ENCODE measurements around the gene PLAAT3. TPM values are rescaled to one million over a fixed set of nuclear protein-coding genes. Genes with fewer than 3 reads are reported as not detected.
"Not testable (repeated sequence)": the region's sequence is repeated elsewhere in the genome, so short reads cannot be mapped to it uniquely, and the experiment has no call there.

PLAAT3 gene
- total RNA-seq, 2 donors from 2014 or later = 2.5 to 3.3 TPM

GRCh38 chr11:63619967-63620366 lies 5.7 kb upstream of the PLAAT3 start:
- ATAC-seq = no peak
- no peaks in the 10 kb centered on the region for H3K27me3 Mint-ChIP-seq
- H3K27ac Mint-ChIP-seq = peak overlapping the region; percentile 9
- no peak overlapping the region for H3K4me3 Mint-ChIP-seq
- H3K36me3 Mint-ChIP-seq (ENCODE audit: low read depth) = no peaks in the 10 kb centered on the region
- H3K4me1 Mint-ChIP-seq = peaks cover 2% of the 10 kb centered on the region
- no peak for DNase-seq
- no peaks in the 10 kb centered on the region for H3K9me3 ChIP-seq (ENCODE audit: control insufficient read depth, low read length, poor library complexity, severe bottlenecking)

GRCh38 chr11:63617686-63618085 lies 3.5 kb upstream of the PLAAT3 start:
- not testable (repeated sequence) for H3K4me3 Mint-ChIP-seq; ATAC-seq; H3K27ac Mint-ChIP-seq; DNase-seq; H3K36me3 Mint-ChIP-seq (ENCODE audit: low read depth); H3K9me3 ChIP-seq (ENCODE audit: control insufficient read depth, low read length, poor library complexity, severe bottlenecking); H3K4me1 Mint-ChIP-seq; H3K27me3 Mint-ChIP-seq

GRCh38 chr11:63616953-63617352 lies 2.7 kb upstream of the PLAAT3 start:
- no peaks in the 10 kb centered on the region for H3K27me3 Mint-ChIP-seq
- no peaks in the 10 kb centered on the region for H3K9me3 ChIP-seq (ENCODE audit: control insufficient read depth, low read length, poor library complexity, severe bottlenecking)
- H3K4me3 Mint-ChIP-seq = no peak overlapping the region
- peaks cover 6% of the 10 kb centered on the region for H3K4me1 Mint-ChIP-seq
- ATAC-seq (no peak), DNase-seq (no peak)
- no peak overlapping the region for H3K27ac Mint-ChIP-seq
- no peaks in the 10 kb centered on the region for H3K36me3 Mint-ChIP-seq (ENCODE audit: low read depth)

- peak in 2 of 3 donors; percentile 11 to 23 for DNase-seq
- no peaks in the 10 kb centered on the region for H3K27me3 Mint-ChIP-seq
- peak overlapping the region; percentile 85 for H3K27ac Mint-ChIP-seq
- peaks cover 19% of the 10 kb centered on the region for H3K4me1 Mint-ChIP-seq
- peak overlapping the region; percentile 92 for H3K4me3 Mint-ChIP-seq
- ATAC-seq = peak; percentile 76
- no peaks in the 10 kb centered on the region for H3K9me3 ChIP-seq (ENCODE audit: control insufficient read depth, low read length, poor library complexity, severe bottlenecking)
- H3K36me3 Mint-ChIP-seq (ENCODE audit: low read depth) = no peaks in the 10 kb centered on the region
These were observed 607 bp downstream of the PLAAT3 start for GRCh38 chr11:63613517-63614135.

- DNase-seq (no peak), ATAC-seq (no peak)
- H3K9me3 ChIP-seq (ENCODE audit: control insufficient read depth, low read length, poor library complexity, severe bottlenecking) = no peaks in the 10 kb centered on the region
- no peak overlapping the region for H3K4me3 Mint-ChIP-seq
- H3K27me3 Mint-ChIP-seq = no peaks in the 10 kb centered on the region
- H3K4me1 Mint-ChIP-seq = peaks cover 21% of the 10 kb centered on the region
- H3K27ac Mint-ChIP-seq = peak overlapping the region; percentile 53
- H3K36me3 Mint-ChIP-seq (ENCODE audit: low read depth) = no peaks in the 10 kb centered on the region
These were observed 2.1 kb downstream of the PLAAT3 start for GRCh38 chr11:63612181-63612580.

GRCh38 chr11:63611395-63611747 lies 2.9 kb downstream of the PLAAT3 start:
- H3K27me3 Mint-ChIP-seq = no peaks in the 10 kb centered on the region
- peaks cover 21% of the 10 kb centered on the region for H3K4me1 Mint-ChIP-seq
- H3K36me3 Mint-ChIP-seq (ENCODE audit: low read depth) = no peaks in the 10 kb centered on the region
- ATAC-seq (no peak), DNase-seq (no peak)
- H3K27ac Mint-ChIP-seq = no peak overlapping the region
- H3K4me3 Mint-ChIP-seq = no peak overlapping the region
- no peaks in the 10 kb centered on the region for H3K9me3 ChIP-seq (ENCODE audit: control insufficient read depth, low read length, poor library complexity, severe bottlenecking)

GRCh38 chr11:63610604-63611394 lies 3.4 kb downstream of the PLAAT3 start:
- peaks cover 21% of the 10 kb centered on the region for H3K4me1 Mint-ChIP-seq
- H3K36me3 Mint-ChIP-seq (ENCODE audit: low read depth) = no peaks in the 10 kb centered on the region
- no peak overlapping the region for H3K4me3 Mint-ChIP-seq

GRCh38 chr11:63609971-63610580 lies 4.2 kb downstream of the PLAAT3 start:
- DNase-seq = no peak
- Mint-ChIP-seq H3K36me3 (ENCODE audit: low read depth) (no peaks in the 10 kb centered on the region), H3K27me3 (no peaks in the 10 kb centered on the region), H3K4me3 (no peak overlapping the region), H3K27ac (peak overlapping the region; percentile 78), H3K4me1 (peaks cover 21% of the 10 kb centered on the region)
- no peak for ATAC-seq
- H3K9me3 ChIP-seq (ENCODE audit: control insufficient read depth, low read length, poor library complexity, severe bottlenecking) = no peaks in the 10 kb centered on the region

More at GRCh38 chr11:63610604-63611394, 3.4 kb downstream of the PLAAT3 start:
- H3K27me3 Mint-ChIP-seq = no peaks in the 10 kb centered on the region
- H3K9me3 ChIP-seq (ENCODE audit: control insufficient read depth, low read length, poor library complexity, severe bottlenecking) = no peaks in the 10 kb centered on the region
- ATAC-seq (no peak), DNase-seq (no peak)
- peak overlapping the region; percentile 78 for H3K27ac Mint-ChIP-seq

- H3K27ac Mint-ChIP-seq = peak overlapping the region; percentile 78
These were observed 4.7 kb downstream of the PLAAT3 start for GRCh38 chr11:63609536-63609935.

GRCh38 chr11:63608353-63609345 lies 5.6 kb downstream of the PLAAT3 start:
- ATAC-seq = no peak
- H3K9me3 ChIP-seq (ENCODE audit: control insufficient read depth, low read length, poor library complexity, severe bottlenecking) = no peaks in the 10 kb centered on the region
- Mint-ChIP-seq H3K4me3 (no peak overlapping the region), H3K36me3 (ENCODE audit: low read depth) (no peaks in the 10 kb centered on the region), H3K4me1 (peaks cover 15% of the 10 kb centered on the region), H3K27ac (peak overlapping the region; percentile 78), H3K27me3 (no peaks in the 10 kb centered on the region)
- no peak for DNase-seq

More at GRCh38 chr11:63609536-63609935, 4.7 kb downstream of the PLAAT3 start:
- no peaks in the 10 kb centered on the region for H3K36me3 Mint-ChIP-seq (ENCODE audit: low read depth)
- no peaks in the 10 kb centered on the region for H3K27me3 Mint-ChIP-seq
- no peak for DNase-seq
- no peak overlapping the region for H3K4me3 Mint-ChIP-seq
- no peaks in the 10 kb centered on the region for H3K9me3 ChIP-seq (ENCODE audit: control insufficient read depth, low read length, poor library complexity, severe bottlenecking)
- H3K4me1 Mint-ChIP-seq = peaks cover 19% of the 10 kb centered on the region
- no peak for ATAC-seq

GRCh38 chr11:63603180-63603518 lies 11.1 kb downstream of the PLAAT3 start:
- H3K9me3 ChIP-seq (ENCODE audit: control insufficient read depth, low read length, poor library complexity, severe bottlenecking) = no peaks in the 10 kb centered on the region
- Mint-ChIP-seq H3K36me3 (ENCODE audit: low read depth) (peaks cover 2% of the 10 kb centered on the region), H3K4me1 (peaks cover 2% of the 10 kb centered on the region), H3K27ac (peak overlapping the region; percentile 32), H3K27me3 (no peaks in the 10 kb centered on the region), H3K4me3 (no peak overlapping the region)
- DNase-seq (no peak), ATAC-seq (no peak)

- H3K27me3 Mint-ChIP-seq; H3K4me3 Mint-ChIP-seq; H3K4me1 Mint-ChIP-seq; H3K36me3 Mint-ChIP-seq (ENCODE audit: low read depth); ATAC-seq; DNase-seq; H3K9me3 ChIP-seq (ENCODE audit: control insufficient read depth, low read length, poor library complexity, severe bottlenecking): not testable (repeated sequence)
- H3K27ac Mint-ChIP-seq = peak overlapping the region; percentile 32
These were observed 11.7 kb downstream of the PLAAT3 start for GRCh38 chr11:63602290-63603179.

All from T-helper 17 cell (primary cell).